RWPE2 (cell line): ENCODE data around the gene CHKA.
A peak's percentile ranks its signal among the peaks of the same experiment; 100 is the strongest.

Experiments used
- ATAC-seq: fragments of 200-7000 bp; cut with Tn5 transposase; 3 replicates; pipeline ENCODE4 v1.9.1; 2021; ENCODE audit warnings: low read depth
- DNase-seq: peaks from one replicate; pipeline ENCODE4 v3.0.0-alpha.2; 2020; ENCODE audit warnings: low spot score
- H3K27ac ChIP-seq: fragments of 450-650 bp; 2 replicates; pipeline ENCODE4 v1.5.1; 2017; ENCODE audit warnings: mild to moderate bottlenecking; ENCODE audit not compliant: poor library complexity, severe bottlenecking
- H3K27me3 ChIP-seq: fragments of 250-450 bp; sonication (Bioruptor Pico); 2 replicates; pipeline ENCODE4 v1.5.1; 2021; ENCODE audit warnings: mild to moderate bottlenecking, moderate library complexity; ENCODE audit not compliant: insufficient read depth, poor library complexity, severe bottlenecking
- H3K36me3 ChIP-seq: fragments of 250-450 bp; sonication (Bioruptor Pico); 2 replicates; pipeline ENCODE4 v1.5.1; 2020; ENCODE audit warnings: low read depth, mild to moderate bottlenecking, moderate library complexity
- H3K4me1 ChIP-seq: fragments of 250-450 bp; sonication (Bioruptor Pico); 2 replicates; pipeline ENCODE4 v1.5.1; 2021; ENCODE audit warnings: mild to moderate bottlenecking, moderate library complexity; ENCODE audit not compliant: insufficient read depth, poor library complexity, severe bottlenecking
- H3K4me3 ChIP-seq: fragments of 250-450 bp; sonication (Bioruptor Pico); 2 replicates; pipeline ENCODE4 v1.5.1; 2021; ENCODE audit warnings: mild to moderate bottlenecking, moderate library complexity; ENCODE audit not compliant: severe bottlenecking
- H3K9me3 ChIP-seq: fragments of 250-450 bp; sonication (Bioruptor Pico); 2 replicates; pipeline ENCODE4 v1.5.1; 2021; ENCODE audit warnings: mild to moderate bottlenecking, moderate library complexity; ENCODE audit not compliant: severe bottlenecking
- TF ChIP-seq, protein P1 (sequence below): fragments of 450-650 bp; IDR thresholded peaks from one replicate; pipeline ENCODE4 v1.5.1; 2017; ENCODE audit warnings: mild to moderate bottlenecking, moderate library complexity; ENCODE audit not compliant: poor library complexity, severe bottlenecking

CHKA gene

DNA sequence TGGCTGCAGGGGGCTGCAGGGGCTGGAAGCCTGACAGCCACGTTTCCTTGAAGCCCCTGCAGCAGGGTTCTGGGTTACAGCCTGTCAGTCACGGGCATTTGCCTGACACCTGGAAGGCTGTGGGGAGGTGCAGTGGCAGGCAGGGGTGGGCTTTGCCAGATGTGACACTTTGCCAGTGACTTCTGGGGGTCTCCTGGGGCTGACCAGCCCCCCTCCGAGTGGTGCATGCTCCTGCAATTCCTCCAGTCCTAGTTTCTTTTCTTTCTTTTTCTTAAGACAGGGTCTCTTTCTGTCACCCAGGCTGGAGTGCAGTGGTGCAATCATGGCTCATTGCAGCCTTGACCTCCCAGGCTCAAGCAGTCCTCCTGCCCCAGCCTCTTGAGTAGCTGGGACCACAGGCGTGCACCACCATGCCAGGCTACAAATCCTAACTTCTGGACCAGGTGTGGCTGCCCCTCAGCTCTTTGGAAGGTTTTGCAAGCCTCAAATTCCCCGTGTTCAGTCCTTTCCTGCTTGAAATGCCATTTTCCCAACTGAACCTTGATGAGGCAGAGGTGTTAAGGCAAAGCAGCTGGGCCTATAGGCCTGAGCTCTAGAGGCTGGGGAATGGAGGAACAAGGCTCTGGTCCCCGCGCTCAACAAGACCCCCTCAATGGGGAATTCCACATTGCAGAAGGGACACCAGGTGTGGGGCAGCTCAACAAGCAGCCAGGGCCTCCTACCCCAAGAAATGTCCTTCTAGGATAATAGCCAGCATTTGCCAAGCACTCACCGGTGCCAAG is 20.2 kb upstream of the CHKA start:
- DNase-seq = peak; percentile 19
- no peak for ATAC-seq
- Histone ChIP-seq H3K27me3 (no peaks in the 10 kb centered on the region), H3K36me3 (no peaks in the 10 kb centered on the region), H3K27ac (no peak overlapping the region), H3K9me3 (no peaks in the 10 kb centered on the region), H3K4me1 (no peaks in the 10 kb centered on the region), H3K4me3 (no peak overlapping the region)
- TF ChIP-seq, protein P1, sequence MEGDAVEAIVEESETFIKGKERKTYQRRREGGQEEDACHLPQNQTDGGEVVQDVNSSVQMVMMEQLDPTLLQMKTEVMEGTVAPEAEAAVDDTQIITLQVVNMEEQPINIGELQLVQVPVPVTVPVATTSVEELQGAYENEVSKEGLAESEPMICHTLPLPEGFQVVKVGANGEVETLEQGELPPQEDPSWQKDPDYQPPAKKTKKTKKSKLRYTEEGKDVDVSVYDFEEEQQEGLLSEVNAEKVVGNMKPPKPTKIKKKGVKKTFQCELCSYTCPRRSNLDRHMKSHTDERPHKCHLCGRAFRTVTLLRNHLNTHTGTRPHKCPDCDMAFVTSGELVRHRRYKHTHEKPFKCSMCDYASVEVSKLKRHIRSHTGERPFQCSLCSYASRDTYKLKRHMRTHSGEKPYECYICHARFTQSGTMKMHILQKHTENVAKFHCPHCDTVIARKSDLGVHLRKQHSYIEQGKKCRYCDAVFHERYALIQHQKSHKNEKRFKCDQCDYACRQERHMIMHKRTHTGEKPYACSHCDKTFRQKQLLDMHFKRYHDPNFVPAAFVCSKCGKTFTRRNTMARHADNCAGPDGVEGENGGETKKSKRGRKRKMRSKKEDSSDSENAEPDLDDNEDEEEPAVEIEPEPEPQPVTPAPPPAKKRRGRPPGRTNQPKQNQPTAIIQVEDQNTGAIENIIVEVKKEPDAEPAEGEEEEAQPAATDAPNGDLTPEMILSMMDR = no peak

DNA sequence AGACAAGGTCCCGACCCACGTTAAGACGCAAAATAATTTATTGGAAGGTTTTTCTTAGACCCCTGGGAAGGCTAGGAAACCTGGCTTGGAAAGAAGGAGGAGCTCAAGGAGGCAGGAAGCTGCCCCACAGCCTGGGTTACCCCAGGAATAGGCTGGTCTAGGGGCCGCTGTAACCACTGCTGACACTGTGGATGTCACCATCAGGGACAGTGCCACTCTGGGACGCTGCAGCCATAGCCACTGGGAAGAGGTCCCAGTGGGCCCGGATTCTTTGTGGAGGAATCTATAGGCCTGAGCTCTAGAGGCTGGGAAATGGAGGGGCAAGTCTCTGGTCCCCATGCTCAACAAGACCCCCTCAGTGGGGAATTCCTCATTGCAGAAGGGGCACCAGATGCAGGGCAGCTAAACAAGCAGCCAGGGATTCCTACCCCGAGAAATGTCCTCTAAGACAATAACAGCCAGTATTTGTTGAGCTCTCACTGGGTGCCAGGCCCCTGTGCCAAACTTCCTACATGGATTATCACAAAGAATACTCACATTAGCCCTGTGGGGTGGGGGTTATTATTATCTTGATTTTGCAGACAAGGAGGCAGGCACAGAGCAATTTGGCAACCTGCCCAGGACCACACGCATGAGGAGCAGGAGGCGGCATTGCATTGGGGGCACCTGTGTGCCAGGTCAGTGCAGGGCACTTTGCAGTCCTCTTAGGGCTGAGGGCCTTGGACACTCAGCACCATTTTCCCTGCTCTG is 19.5 kb upstream of the CHKA start:
- Histone ChIP-seq H3K9me3 (no peaks in the 10 kb centered on the region), H3K27me3 (no peaks in the 10 kb centered on the region), H3K36me3 (no peaks in the 10 kb centered on the region), H3K4me1 (no peaks in the 10 kb centered on the region), H3K4me3 (no peak overlapping the region), H3K27ac (no peak overlapping the region)
- DNase-seq (peak; percentile 37), ATAC-seq (no peak)
- TF ChIP-seq, protein P1 = no peak

DNA sequence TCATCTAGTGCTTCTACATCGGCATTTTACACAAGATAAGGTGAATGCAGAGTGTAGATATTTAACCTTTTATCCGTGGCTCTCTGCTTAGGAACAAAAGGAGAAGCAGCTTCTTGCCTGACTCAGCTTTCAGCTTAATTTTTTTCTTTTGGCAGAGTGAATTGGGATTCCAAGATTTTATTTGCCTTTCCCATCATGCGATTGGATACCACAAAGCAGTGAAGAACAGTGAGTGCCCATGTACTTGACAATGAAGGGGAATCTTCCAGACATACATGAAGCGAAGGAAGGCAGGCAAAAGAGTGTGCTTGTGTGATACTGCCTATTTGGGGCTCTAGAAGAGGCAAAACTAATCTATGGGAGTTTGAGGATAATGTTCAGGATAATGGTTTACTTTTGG is 17.0 kb upstream of the CHKA start:
- Histone ChIP-seq H3K36me3 (no peaks in the 10 kb centered on the region), H3K27me3 (no peaks in the 10 kb centered on the region), H3K9me3 (no peaks in the 10 kb centered on the region), H3K4me3 (no peak overlapping the region), H3K4me1 (no peaks in the 10 kb centered on the region), H3K27ac (no peak overlapping the region)
- no peak for DNase-seq
- no peak for ATAC-seq
- TF ChIP-seq, protein P1 = no peak

DNA sequence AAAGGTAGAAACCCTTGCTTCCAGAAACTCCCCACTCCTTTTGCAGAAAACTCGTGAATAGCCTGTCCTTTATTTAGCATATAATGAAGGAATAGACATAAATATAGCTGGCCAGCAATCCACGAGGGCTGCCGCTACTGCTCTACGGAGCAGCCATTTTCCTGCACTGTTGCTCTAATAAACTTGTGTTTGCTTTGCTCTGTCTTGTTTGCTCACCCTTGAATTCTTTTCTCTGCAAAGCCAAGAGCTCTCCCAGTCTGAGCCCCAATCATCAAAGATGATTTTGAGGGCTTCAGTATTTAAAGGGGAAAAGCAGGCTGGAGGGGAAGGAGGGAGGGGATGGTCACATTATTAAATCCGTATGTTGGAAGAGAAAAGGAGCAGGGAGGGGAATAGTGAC is 16.6 kb upstream of the CHKA start:
- Histone ChIP-seq H3K4me3 (no peak overlapping the region), H3K27ac (no peak overlapping the region), H3K9me3 (no peaks in the 10 kb centered on the region), H3K36me3 (no peaks in the 10 kb centered on the region), H3K4me1 (no peaks in the 10 kb centered on the region), H3K27me3 (no peaks in the 10 kb centered on the region)
- TF ChIP-seq, protein P1 = no peak
- ATAC-seq (no peak), DNase-seq (no peak)

DNA sequence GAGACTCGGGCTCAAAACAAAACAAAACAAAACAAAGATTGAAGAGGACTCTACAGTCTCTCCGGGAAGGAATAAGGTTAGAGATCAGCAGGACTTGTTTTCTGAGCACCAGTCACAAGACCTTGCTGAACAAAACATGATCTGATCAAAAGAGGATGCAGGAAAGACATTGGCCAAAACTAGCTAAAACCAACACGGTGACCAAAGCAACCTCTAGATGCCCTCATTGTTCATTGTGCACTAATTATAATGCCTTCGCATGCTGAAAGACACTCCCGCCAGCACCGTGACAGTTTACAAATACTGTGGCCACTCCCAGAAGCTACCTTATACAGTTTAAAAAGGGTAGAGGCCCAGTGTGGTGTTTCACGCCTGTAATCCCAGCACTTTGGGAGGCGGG is 15.7 kb upstream of the CHKA start:
- Histone ChIP-seq H3K4me1 (no peaks in the 10 kb centered on the region), H3K27me3 (no peaks in the 10 kb centered on the region), H3K27ac (no peak overlapping the region), H3K9me3 (peaks cover 2% of the 10 kb centered on the region), H3K4me3 (no peak overlapping the region), H3K36me3 (no peaks in the 10 kb centered on the region)
- TF ChIP-seq, protein P1 = no peak
- ATAC-seq (no peak), DNase-seq (no peak)
